Hematopoietic multipotent progenitor cell treated with erythropoietin and hydrocortisone succinate and interleukin-3 and kit ligand, for 8 days (in vitro differentiated cells): ENCODE results near the gene BPIFB4.
"Not testable (repeated sequence)": the region's sequence is repeated elsewhere in the genome, so short reads cannot be mapped to it uniquely, and the experiment has no call there.

ENCODE experiments used
- DNase-seq: peaks from one replicate; pipeline ENCODE4 v3.0.0-alpha.2; 2015

Gene BPIFB4

GRCh38 chr20:33122297-33122696 is 42.9 kb downstream of the BPIFB4 start:
- not testable (repeated sequence) for DNase-seq

GRCh38 chr20:33124261-33124660 is 44.8 kb downstream of the BPIFB4 start:
- no peak for DNase-seq

DNA sequence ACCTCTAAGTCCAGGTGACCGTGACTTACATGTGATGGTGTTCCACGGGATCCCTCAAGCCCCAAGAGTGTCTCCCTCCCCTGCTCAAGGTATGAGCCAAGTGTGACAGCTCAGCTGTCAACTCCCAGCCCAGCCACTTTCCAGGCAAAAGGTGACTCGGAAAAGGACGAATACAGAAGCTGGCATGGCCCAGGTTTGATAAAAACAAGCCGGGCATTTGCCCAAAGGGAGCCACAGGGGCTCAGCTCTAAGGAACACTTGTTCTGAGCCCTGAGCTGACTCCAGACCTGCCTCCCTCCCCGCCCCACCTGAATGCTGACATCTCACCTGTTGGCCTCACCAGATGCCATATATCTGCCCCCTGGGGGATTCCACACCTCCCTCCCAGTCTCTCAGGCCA is 45.6 kb downstream of the BPIFB4 start:
- no peak for DNase-seq

DNA sequence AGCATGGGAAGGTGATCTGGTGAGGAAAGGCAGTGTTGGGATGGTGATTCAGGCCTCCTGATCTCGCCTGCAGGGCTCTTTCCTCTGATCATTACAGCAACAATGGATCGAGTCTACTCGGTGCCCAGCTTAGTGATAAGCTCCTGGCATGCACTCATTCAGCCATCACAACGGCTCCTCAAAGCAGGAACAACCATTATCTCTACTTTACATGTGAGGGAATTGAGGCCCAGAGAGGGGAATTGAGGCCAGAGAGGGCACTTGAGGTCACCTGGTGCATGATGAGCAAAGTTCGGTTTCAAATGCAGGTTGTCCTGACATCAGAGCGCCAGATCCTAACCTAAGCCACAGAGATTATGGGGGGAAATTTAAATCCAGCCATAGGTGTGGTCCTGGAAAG is 46.5 kb downstream of the BPIFB4 start:
- DNase-seq = peak; percentile 21

DNA sequence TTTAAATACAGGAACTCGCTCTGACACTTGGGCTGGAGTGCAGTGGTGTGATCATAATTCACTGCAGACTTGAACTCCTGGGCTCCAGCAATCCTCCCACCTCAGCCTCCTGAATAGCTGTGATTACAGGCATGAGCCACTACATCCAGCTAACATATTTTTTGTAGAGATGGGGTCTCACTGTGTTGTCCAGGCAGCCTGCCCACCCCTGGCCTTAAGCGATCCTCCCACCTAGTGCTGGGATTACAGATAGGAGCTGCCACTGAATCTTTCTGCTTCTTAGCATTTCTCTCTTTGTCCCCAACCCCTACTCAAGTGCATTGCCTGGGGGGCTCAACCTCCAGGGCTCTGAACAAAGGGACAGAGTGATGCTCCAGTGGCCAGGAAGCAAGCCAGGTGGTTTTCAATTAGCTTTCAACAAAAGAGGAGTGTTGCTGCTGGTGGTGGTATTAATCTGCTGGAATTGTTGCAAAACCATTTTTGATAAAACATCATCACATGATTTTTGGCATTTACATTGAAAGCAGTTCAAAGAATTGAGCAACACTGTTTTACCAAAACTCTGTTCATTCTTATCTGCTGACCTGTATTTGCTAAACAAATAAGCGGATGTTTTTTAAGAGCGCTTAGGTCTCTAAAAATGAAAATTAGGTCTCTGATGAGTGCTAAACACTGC is 48.1 kb downstream of the BPIFB4 start:
- no peak for DNase-seq

DNA sequence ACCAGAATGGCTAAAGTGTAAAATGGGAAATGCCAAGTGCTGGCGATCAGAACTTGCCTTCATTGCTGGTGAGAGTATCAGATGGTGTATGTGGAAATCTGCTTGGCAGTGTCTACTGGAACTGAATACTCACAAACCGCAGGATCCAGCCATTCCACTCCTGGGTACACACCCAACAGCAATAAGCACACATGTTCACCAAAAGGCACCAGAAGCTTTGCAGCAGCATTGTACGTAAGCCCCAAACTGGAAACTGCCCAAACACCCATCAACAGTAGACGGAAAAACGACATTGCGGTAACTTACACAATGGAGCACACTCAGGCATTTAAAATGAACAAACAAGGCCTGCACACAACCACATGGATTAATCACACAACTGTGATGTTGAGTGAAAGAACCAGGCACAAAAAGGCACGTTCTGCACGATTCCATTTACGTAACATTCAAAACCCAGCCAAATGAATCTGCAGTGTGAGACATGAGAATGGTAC is 51.2 kb downstream of the BPIFB4 start:
- DNase-seq = no peak

- no peak for DNase-seq
Measured at GRCh38 chr20:33131949-33132473, 52.6 kb downstream of the BPIFB4 start.

DNA sequence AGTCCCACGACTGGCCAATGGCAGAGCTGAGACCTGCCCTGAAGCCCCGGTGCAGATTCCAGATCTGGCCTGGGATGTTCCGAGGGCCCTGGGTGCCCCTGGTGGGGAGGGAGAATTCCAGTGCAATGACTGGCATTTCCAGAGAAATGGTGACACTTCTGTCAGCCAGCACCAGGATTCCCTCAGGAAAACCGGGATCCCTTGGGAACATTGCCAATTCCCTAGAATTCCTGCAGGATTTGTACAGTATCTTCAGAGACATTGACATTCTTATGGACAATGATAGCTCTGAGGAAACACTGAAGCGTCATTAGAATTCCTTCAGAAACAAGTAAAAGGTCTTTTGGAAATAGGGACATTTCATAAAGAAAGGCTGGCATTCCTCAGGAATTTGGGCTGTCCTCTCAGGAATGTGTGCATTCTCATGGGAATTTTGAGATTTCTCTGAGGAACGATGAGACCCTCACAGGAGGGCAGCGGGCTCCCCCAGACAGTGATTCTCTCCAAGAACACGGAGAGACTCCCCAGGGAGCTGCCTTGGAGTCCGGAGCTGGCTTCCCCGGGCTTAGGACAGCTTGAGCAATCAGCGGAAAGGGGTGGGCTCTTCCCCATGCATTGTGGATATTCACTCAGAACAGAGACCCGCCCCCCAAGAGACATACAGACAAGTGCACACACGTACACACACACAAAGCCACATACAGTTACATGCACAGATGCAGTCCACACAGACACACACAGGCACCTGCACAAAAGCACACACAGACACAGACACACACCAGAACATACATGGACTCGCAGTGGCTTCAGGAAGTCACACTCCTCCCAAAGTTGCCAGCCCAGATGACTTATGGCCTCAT is 53.3 kb downstream of the BPIFB4 start:
- no peak for DNase-seq

GRCh38 chr20:33133373-33133941 is 54.0 kb downstream of the BPIFB4 start:
- DNase-seq = no peak

DNA sequence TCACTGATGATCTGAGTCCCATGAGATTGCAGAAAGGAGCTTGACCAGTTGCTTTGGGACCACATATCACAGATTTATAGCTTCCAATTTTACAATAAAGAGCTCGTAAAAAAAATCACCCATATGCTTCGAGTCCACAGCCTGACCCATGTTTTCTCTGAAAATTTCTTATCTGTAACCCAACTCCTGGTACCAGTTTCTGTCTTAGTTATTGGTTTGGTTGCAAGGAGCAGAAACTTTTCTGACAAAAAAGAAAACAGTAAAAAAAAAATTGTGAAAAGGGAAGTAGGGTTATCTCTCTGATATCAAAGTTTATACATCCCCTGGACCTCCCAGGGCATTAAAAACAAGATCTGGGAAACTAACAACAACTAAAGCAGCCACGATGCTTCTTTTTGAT is 57.8 kb downstream of the BPIFB4 start:
- no peak for DNase-seq

GRCh38 chr20:33139467-33139866 is 60.0 kb downstream of the BPIFB4 start:
- no peak for DNase-seq

- no peak for DNase-seq
Measured at GRCh38 chr20:33145521-33145920, 66.1 kb downstream of the BPIFB4 start.

- DNase-seq = no peak
Measured at GRCh38 chr20:33147299-33147698, 67.9 kb downstream of the BPIFB4 start.

GRCh38 chr20:33148040-33148439 is 68.6 kb downstream of the BPIFB4 start:
- no peak for DNase-seq

DNA sequence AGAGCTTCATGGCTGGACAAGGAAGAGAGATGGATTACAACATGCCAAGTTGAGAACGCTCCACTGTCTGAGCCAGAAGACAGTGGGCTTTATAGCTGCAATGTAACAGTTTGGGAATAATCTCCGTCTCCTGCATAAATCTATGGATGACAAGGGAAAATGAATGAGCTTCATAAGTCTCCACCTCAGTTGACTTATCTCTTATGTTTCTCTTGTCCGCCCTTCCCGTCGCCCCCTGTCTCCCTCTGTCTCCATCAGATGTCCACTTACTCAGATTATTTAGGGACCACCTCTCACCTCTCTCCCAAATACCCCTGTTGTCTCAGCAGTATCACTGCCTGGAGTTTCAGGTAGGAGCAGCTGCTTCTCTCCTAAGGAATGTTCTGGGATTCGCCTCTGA is 74.8 kb downstream of the BPIFB4 start:
- no peak for DNase-seq

DNA sequence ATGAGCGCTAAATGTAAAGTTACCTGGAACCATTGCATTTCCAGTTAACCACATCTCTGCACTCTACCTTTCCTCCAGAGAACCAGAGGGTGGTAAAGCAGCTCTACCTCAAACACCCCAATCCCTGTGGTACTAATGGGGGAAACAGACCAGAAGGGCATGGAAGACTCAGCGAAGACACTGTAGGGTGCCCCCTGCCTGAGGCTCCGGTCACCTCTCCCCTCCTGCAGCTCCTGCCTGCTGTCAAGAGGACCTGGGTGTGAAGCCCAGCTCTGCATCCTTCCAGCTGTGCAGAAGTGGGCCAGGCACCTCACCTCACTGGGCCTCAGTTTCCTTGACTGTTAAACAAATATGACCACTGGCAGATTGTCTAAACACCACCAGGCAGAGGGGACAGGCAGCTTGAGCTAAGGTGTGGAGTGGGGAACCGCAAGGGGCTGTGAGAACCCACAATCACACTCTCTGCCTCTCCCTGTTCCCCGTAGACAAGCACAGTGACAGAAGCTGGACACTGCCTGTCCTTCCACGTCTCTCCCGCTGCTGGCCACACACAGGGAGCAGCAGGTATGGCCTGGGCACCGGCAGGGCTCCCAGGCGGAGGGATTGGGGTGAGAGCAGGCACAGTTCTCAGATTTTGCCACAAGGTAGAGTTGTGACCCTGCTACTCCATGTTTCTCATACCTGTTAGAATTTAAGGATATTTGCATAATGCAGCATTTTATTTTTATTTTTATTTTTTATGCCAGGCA is 79.4 kb downstream of the BPIFB4 start:
- no peak for DNase-seq

GRCh38 chr20:33159713-33160112 is 80.3 kb downstream of the BPIFB4 start:
- no peak for DNase-seq

DNA sequence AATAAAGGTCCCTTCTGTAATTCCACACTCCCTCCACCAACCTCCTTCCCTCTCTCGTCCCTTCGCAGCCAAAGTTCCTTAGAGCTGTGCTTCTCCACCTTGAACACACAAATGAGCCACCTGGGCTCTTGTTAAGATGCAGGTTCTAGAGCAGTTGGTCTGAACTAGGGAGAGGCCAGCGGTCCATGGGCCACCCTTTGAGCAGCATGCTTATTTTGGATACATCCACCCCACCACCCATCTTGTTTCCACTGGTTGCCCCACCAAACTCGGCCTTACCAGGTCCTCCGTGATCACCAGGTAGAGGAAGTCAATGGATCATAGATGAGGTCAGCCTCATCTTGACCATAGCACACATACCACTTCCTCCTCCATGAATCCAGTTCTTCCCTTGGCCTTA is 81.2 kb downstream of the BPIFB4 start:
- no peak for DNase-seq
